ENCODE results near the gene PHF12. TPM values are rescaled to one million over a fixed set of nuclear protein-coding genes. Genes with fewer than 3 reads are reported as not detected.

The PHF12 gene
- total RNA-seq, 1 donor from 2014 or later, result 40.0 TPM

DNA sequence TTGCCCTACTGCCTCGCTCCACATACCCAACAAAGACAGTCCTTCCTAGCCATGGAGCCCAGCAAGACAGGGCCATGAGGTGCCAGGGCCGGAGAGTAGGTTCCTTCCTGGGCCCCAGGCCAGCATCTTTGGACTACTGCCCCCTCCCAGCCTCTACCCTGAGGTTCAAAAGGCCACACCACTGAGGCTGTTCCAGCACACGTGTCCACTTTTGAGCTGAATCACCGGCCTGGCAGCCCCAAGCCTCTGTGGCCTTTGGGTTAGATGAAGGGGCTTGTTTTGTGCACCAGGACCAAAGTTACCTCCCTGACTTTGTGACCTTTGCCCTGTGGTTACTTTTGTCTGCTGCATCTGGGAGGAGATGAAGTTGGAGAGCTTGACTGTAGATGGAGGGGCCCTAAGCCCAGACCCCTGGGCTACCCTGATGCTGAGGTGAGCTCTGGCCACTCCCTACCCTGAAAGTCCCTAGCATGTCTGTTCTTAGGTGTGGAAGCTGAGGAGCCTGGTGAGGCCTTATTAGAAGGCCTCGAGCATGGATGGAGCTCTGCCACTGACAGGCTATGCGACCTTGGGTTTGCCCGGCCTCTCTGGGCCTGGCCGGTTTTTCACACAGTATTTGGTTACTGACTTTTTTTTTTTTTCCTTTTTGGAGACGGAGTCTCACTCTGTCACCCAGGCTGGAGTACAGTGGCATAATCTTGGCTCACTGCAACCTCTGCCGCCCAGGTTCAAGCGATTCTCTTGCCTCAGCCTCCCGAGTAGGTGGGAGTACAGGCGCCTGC, 42.5 kb upstream of the PHF12 start:
- intact Hi-C loops (cut with DNase I), result no loop called here
- Histone ChIP-seq H3K27me3 (peaks cover 6% of the 10 kb centered on the region), H3K9me3 (no peaks in the 10 kb centered on the region), H3K4me1 (no peaks in the 10 kb centered on the region), H3K4me3 (no peak overlapping the region), H3K27ac (no peak overlapping the region), H3K36me3 (no peaks in the 10 kb centered on the region)
- ATAC-seq (no peak), DNase-seq (no peak)
- TF ChIP-seq, protein P1, sequence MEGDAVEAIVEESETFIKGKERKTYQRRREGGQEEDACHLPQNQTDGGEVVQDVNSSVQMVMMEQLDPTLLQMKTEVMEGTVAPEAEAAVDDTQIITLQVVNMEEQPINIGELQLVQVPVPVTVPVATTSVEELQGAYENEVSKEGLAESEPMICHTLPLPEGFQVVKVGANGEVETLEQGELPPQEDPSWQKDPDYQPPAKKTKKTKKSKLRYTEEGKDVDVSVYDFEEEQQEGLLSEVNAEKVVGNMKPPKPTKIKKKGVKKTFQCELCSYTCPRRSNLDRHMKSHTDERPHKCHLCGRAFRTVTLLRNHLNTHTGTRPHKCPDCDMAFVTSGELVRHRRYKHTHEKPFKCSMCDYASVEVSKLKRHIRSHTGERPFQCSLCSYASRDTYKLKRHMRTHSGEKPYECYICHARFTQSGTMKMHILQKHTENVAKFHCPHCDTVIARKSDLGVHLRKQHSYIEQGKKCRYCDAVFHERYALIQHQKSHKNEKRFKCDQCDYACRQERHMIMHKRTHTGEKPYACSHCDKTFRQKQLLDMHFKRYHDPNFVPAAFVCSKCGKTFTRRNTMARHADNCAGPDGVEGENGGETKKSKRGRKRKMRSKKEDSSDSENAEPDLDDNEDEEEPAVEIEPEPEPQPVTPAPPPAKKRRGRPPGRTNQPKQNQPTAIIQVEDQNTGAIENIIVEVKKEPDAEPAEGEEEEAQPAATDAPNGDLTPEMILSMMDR (IDR thresholded peaks at IDR 0.05), result no peak

GRCh38 chr17:28992625-28993600, 41.6 kb upstream of the PHF12 start:
- no peak overlapping the region for H3K27ac ChIP-seq
- no peak for ATAC-seq
- H3K27me3 ChIP-seq, result no peaks in the 10 kb centered on the region
- no peaks in the 10 kb centered on the region for H3K36me3 ChIP-seq
- H3K9me3 ChIP-seq, result no peaks in the 10 kb centered on the region
- intact Hi-C loops (cut with DNase I), result no loop called here
- DNase-seq, result no peak
- TF ChIP-seq, protein P1 (IDR thresholded peaks at IDR 0.05), result no peak
- H3K4me1 ChIP-seq, result no peaks in the 10 kb centered on the region
- no peak overlapping the region for H3K4me3 ChIP-seq

DNA sequence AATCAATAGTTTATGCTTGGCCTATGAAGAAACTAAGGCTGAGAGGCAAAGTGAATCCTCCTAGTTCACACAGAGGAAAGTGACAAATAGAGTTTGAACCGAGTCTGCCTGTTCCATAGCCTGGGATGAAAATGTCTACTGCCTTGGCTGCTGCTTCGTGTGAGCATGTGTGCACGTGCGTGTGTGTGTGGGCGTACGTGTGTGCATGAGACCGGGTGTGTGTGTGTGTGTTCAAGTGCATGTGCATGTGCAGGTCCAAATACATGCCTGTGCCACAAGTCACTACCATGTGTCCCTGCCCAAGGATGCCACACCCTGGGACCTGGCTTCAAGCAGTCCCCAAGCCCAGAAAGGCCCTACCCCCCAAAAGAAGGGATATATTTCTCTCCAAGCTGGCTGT, 40.9 kb upstream of the PHF12 start:
- ATAC-seq, result no peak
- no peak for DNase-seq
- intact Hi-C loops (cut with DNase I), result no loop called here
- H3K27ac ChIP-seq, result no peak overlapping the region
- TF ChIP-seq, protein P1 (IDR thresholded peaks at IDR 0.05), result no peak
- no peaks in the 10 kb centered on the region for H3K36me3 ChIP-seq
- no peaks in the 10 kb centered on the region for H3K4me1 ChIP-seq
- no peak overlapping the region for H3K4me3 ChIP-seq
- no peaks in the 10 kb centered on the region for H3K9me3 ChIP-seq
- H3K27me3 ChIP-seq, result no peaks in the 10 kb centered on the region

GRCh38 chr17:28991779-28992178, 40.5 kb upstream of the PHF12 start:
- Histone ChIP-seq H3K36me3 (no peaks in the 10 kb centered on the region), H3K9me3 (no peaks in the 10 kb centered on the region), H3K27me3 (no peaks in the 10 kb centered on the region), H3K4me3 (no peak overlapping the region), H3K27ac (no peak overlapping the region), H3K4me1 (no peaks in the 10 kb centered on the region)
- no peak for DNase-seq
- TF ChIP-seq, protein P1 (IDR thresholded peaks at IDR 0.05), result no peak
- no peak for ATAC-seq
- intact Hi-C loops (cut with DNase I), result no loop called here

DNA sequence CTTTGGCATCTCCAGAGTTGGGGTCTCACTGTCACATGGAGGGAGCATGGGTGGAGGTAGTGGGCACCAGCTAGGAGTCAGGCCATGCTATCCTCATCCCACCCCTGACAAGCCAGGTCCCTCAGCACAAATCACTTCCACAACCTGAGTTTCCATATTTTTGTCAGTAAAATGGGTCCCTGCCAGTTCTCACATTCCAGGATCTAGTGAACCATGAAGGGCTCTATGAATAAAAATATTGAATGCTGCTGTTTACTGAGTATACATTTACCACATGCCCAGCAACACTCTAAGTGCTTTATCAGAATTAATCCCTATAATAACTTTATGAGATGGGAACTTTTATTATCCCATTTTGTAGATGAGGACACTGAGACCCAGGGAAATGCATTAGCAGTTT, 37.7 kb upstream of the PHF12 start:
- H3K36me3 ChIP-seq, result no peaks in the 10 kb centered on the region
- TF ChIP-seq, protein P1 (IDR thresholded peaks at IDR 0.05), result no peak
- intact Hi-C loops (cut with DNase I), result no loop called here
- no peaks in the 10 kb centered on the region for H3K27me3 ChIP-seq
- H3K4me1 ChIP-seq, result no peaks in the 10 kb centered on the region
- H3K4me3 ChIP-seq, result no peak overlapping the region
- ATAC-seq, result no peak
- no peak for DNase-seq
- no peak overlapping the region for H3K27ac ChIP-seq
- no peaks in the 10 kb centered on the region for H3K9me3 ChIP-seq
